ENCODE results near the gene PON2.
"Not testable (repeated sequence)": the region's sequence is repeated elsewhere in the genome, so short reads cannot be mapped to it uniquely, and the experiment has no call there.

The PON2 gene

DNA sequence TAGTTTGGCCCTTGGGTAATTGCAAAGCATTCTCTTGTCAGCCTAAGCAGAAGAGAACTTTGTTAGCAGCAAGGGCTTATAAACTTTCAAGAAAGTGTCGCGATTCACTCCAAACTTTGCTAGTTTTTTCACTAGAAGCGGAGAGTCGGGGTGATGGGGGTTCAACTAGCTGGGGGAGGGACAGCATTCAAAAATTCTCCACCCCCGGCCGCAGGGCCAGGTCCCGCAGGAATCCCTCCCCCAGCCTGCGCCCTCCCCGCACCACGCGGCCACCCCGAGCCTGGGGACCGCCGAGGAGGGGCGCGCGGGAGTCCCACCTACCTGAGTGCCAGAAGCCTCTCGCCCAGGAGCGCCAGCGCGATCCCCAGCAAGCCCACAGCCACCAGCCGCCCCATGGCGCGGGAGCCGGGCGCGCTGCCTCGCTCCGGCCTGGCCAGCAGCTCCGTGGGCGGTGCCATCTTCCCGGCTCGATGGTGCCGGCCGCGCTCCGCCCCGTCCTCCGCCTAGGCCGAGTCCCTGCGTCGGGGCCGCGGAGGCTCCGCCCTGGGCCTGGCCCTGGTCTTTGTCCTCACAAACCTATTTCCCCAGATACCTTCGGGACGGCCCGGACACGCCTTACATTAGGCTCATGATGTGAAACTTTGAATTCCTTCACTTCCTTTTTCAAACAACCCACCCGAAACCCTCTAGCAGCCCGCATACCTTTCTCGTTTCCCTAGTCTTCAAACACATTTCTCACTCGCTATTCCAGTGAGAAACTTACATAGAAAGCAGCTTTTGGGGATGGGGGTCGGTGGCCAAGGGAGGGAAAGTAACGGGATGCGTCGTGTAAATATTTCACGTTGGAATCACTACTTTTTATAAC lies at the start of gene PON2:
PON2 (minus strand) TSS at position 472 of the 865 bp plus-strand sequence; CDS start at position 395, 77 bp downstream.
- DNase-seq: peak; percentile 87

GRCh38 chr7:95482424-95482823 lies 47.6 kb upstream of the PON2 start:
- DNase-seq: no peak

DNA sequence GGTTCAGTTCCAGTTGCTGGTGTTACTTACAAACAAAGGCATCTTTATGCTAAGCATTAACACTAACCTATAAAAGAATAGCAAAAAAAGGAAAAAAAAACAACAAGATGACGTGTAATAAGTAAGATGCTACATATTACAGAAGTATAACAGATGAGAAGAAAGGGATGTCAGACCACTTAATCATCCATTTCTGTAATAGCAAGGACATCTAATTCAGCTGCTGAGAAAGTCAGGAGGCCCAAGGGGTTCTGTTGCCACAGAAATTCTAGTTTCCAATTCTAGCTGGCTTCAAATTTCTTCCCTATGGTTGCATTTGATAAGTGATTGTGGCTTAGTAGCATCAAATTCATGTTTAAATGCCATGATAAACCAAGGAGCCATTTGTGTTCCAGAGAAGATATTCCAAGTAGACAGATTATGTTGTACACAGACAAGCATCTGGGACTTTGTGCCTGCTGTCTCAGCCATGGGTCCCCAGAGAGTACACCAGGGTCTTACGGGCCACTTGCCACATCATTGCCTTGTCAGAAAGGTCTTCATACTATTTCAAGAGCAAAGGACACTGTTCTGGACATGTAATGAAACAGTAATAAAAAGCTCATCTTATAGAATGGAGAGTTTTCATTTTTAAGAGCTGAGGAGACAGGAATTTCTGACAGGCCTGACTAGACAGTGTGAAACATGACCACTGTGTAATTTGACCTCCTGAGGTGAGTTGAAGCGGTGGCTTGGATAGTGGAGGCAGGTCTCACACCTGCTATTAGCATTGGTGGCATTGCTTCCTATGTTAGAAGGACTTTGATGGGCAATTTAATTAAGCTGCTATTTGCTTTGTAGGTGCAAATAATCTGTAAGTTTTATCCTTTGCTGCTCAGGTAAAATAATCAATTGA lies 46.7 kb upstream of the PON2 start:
- no peak for DNase-seq

DNA sequence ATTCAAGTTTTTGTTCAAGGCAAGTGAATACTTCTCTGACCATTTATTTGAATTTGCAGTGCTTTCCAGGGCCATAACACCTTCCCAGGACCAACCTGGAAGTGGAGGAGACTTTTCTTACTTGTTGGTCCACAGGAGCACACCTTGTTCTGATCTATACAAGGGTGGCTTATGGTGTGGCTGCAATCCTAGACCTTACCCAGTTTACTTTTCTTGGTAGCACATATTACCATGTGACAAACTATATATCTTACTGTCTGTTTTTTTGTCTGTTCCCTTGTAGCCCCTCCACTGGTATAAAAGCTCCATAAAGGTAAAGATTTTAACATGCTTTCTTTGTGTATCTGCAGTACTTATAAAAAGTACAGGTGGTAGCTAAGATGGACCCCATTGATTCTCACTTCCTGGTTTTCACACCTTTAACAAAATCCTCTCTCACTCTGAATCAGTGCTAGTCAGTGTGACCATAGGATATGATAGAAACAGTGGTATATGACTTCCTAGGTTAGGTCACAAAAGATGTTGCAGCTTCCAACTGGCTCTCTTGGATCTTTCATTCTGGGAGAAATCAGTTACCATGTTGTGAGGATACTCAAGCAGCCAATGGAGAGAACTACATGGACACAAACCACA lies 45.3 kb upstream of the PON2 start:
- DNase-seq: no peak

DNA sequence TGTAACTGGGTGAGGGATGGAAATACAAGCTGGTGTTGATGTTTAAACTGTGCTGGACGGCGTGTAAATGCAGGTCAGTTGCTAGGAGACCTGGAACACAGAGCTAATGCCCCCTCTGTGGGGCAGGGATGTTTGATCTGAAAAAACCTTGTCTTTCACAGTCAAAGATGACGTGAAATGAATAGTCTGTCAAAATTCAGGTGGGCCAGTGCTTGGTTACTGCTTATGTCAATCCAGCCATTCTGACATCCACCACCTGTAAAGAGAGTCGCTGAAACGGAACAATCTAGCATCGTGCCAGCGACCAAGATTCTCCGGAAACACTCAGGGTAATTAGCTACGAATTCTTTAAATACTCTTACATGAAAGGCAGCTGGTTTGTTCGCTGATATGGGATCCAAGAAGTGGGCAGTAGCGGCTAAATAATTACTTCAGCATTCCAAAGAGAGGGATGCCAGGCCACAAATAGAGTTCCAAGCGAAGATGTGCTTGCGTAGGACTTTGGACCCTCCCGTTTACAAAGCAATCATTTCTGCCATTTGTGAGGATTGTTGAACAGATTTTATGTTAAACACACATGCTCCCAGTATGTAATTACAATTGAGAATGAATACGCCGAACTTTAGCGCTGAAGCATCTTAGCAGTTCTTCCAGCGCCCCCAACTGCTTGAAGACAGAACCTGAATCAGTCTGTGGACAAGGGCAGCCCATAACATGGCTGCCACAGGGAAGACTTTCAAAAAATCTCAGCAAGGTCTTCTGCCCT lies 43.6 kb upstream of the PON2 start:
- peak; percentile 52 for DNase-seq

- peak; percentile 66 for DNase-seq
Observed at GRCh38 chr7:95476904-95477594, 42.2 kb upstream of the PON2 start.

GRCh38 chr7:95476072-95476847 lies 41.4 kb upstream of the PON2 start:
- DNase-seq: no peak

DNA sequence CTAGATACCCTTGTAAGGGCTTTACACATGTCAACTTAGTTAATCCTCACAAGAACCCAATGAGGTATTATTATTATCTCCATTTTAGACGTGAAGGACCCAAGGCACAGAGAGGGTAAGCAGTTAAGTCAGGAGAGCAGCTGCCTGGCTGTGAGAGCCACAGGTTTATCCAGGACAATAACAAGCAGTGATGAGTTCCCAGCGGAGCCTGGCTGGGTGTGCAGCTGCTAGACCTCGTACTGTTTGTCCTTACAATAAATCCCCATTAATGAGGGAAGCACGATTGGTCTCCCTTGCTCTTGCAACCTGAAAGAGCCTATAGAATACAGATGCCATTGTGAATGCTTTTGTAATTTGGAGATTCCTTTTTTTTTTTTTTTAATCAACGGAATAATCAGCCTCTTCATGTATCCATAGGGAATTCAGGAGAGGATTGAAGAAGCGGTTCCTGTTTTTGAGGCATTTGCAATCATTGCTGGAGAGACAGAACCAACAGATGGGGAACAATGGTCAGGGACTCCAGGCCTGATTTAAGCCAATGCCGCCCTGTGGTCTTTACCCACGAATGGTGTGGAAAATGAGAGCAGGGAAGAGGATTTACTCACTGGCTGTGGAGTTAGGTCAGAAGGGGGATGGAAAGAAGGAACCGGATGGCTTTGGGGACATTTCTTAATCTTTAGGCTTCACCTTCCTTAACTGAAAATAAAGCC lies 38.6 kb upstream of the PON2 start:
- DNase-seq: no peak

DNA sequence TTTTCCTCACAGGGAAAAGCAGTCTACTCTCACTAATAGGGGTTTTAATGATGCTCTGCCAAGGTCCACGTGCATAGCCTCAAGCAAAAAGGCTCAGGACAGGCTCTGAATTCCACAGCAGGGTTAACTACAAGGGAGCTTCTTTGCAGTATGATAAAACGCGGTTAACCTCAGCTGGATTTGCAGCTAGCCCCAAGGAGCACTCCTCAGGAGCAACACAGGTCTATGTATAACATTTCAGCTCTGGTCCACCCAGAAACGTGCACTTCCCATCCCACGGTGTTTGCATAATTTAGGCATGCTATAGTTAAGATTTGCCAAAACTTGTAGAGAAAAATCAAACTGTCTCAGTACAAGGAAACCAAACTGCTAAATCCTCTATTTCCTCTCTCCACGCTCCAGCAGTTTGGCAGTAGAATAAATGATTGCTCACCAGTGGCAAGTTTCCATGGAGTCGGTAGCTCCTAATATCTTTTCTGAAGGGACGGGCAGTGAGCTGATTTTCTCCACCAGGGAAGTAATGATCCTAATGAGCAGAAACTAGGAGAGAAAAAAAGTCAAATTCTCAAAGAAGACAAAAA lies 37.8 kb upstream of the PON2 start:
- DNase-seq: peak; percentile 41

- no peak for DNase-seq
Observed at GRCh38 chr7:95471071-95471470, 36.2 kb upstream of the PON2 start.

GRCh38 chr7:95470452-95470851 lies 35.6 kb upstream of the PON2 start:
- DNase-seq: peak; percentile 18

DNA sequence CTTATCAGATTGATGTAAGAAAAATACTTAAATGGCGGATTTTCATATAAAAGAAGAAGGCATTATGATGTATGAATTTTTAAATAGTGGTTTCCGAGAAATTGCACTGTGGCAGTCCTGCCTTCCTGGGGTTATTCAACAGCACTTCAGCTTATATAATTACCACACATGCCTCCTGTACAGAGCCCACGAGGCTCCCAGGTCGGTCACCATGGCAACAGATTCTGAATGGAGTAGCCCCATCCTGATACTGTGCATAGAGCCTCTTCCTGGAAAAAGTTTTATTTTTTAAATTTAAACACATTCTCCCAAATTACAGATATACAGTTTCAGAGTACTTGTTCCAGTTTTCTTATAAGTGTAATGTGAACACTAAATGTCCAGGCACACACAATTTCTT lies 35.0 kb upstream of the PON2 start:
- no peak for DNase-seq

DNA sequence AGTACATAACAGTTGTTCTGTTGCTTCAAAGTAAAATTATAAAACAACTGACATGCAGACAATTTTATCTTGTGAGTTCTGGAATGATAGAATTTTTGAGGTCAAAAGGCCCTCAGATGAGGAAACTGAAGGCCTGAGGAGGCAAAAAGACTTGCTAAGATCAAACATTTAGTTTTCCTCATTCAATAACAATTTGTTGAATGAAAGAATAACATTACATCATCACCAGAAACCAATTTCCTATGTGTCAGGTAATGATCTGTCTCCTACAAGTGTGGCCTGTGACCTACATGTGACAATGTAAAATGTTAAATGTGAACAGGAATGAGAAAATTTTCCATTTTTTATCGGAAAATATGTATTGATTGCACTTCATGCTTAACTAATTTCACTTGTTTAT lies 34.4 kb upstream of the PON2 start:
- no peak for DNase-seq

- no peak for DNase-seq
Observed at GRCh38 chr7:95467912-95468607, 33.2 kb upstream of the PON2 start.

DNA sequence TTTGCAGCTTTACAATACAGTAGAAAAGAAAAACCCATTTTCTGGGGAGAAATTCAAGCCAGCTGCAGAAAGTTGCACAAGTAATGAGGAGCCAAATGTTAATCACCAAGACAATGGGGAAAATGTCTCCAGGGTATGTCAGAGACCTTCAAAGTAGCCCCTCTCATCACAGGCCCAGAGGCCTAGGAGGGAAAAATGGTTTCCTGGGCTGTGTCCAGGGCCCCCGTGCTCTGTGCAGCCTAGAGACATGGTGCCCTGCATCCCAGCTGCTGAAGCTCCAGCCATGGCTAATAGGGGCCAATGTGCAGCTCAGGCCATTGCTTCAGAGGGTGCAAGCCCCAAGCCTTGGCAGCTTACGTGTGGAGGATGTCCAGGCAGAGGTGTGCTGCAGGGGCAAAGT lies 25.8 kb upstream of the PON2 start:
- not testable (repeated sequence) for DNase-seq

DNA sequence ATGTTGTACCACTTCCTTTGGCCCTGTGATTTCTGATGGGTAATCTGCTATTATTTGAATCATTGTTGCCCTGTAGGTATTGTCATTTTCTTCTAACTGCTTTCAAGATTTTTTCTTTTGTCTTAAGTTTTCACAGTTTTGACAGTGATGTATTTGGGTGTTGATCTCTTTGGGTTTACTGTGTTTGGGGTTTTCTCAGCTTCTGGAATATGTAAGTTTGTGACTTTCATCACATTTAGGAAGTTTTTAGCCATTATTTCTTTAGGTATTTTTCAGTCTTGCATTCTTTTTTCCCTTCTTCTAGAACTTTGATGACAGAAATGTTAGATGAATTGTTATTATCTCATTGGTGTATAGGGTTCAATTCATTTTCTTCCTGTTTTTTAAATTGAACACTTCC lies 23.1 kb upstream of the PON2 start:
- DNase-seq: no peak

DNA sequence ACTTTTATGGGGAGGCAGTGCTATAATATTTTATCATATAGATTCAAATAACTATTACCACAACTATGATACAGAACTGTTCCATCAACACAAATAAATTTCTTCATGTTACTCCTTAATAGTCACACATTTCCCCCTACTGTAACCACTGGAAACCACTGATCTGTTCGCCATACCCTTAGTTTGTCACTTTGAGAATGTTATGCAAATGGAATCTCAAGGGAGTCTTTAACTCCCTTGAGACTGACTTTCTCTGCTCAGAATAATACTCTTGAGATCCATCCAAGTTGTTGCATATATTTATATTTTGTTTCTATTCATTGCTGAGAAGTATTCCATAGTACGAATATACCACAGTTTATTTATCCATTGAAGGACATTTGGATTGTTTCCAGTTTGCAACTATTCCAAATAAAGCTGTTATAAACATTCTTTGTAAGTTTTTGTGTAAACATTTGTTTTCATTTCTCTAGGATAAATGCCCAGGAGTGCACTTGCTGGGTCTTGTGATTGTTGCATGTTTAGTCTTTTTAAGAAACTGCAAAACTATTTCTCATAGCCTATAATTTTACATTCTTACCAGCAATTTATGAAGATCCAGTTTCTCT lies 19.7 kb upstream of the PON2 start:
- DNase-seq: no peak

GRCh38 chr7:95446618-95447017 lies 11.8 kb upstream of the PON2 start:
- DNase-seq: no peak

GRCh38 chr7:95444796-95445195 lies 10.0 kb upstream of the PON2 start:
- no peak for DNase-seq
